ENCODE measurements around the gene TXK. TPM values are rescaled to one million over a fixed set of nuclear protein-coding genes. Genes with fewer than 3 reads are reported as not detected.
A peak's percentile ranks its signal among the peaks of the same experiment; 100 is the strongest.

The TXK gene
- total RNA-seq, 1 experiment from 2014 or later, result 1.4 TPM

- no TSS peak for BruUV-seq (replicated peaks)
- DNase-seq (ENCODE audit: low spot score), result no peak
- no peaks in the 10 kb centered on the region for H3K4me1 ChIP-seq (ENCODE audit: insufficient read depth, low read length, poor library complexity, severe bottlenecking)
- TF ChIP-seq CTCF (conservative IDR thresholded peaks at IDR 0.05; ENCODE audit: low read depth, low read length), result no peak
- TF ChIP-seq EZH2 (IDR thresholded peaks at IDR 0.05; ENCODE audit: borderline replicate concordance, low read depth, low read length, poor library complexity, severe bottlenecking), result no peak
- ChIA-PET POLR2A (ENCODE audit: low non-redundant PET) (no interaction called here), CTCF (no interaction called here)
- no peaks in the 10 kb centered on the region for H3K36me3 ChIP-seq (ENCODE audit: insufficient read depth, low read length, poor library complexity, severe bottlenecking)
- H3K27ac ChIP-seq (ENCODE audit: low read depth, low read length, poor library complexity, severe bottlenecking), result no peak overlapping the region
- no peaks in the 10 kb centered on the region for H3K9me3 ChIP-seq (ENCODE audit: low read depth, low read length, poor library complexity, severe bottlenecking)
- H3K4me3 ChIP-seq (ENCODE audit: low read depth, low read length, poor library complexity, severe bottlenecking), result no peak overlapping the region
- no peaks in the 10 kb centered on the region for H3K27me3 ChIP-seq (replicated peaks; ENCODE audit: insufficient read depth, low read depth, low read length, poor library complexity)
- intact Hi-C loops (cut with micrococcal nuclease; ENCODE audit: unreplicated experiment), result loop anchor here (10.0 kb wide), 2 partner anchors 109 to 509 kb away; no protein-coding TSS in a partner anchor
These were observed 98.1 kb downstream of the TXK start for GRCh38 chr4:48035952-48036351.

- ChIA-PET CTCF (interaction anchor here (0.6 kb wide), 1 partner anchor 744 kb away, joined by 3 read pairs; no protein-coding TSS in a partner anchor), POLR2A (ENCODE audit: low non-redundant PET) (no interaction called here)
- intact Hi-C loops (cut with micrococcal nuclease; ENCODE audit: unreplicated experiment), result loop anchor here (5.0 to 10.0 kb wide), 3 partner anchors 53 to 511 kb away; no protein-coding TSS in a partner anchor
- Histone ChIP-seq H3K27me3 (replicated peaks; ENCODE audit: insufficient read depth, low read depth, low read length, poor library complexity) (no peaks in the 10 kb centered on the region), H3K9me3 (ENCODE audit: low read depth, low read length, poor library complexity, severe bottlenecking) (no peaks in the 10 kb centered on the region), H3K36me3 (ENCODE audit: insufficient read depth, low read length, poor library complexity, severe bottlenecking) (no peaks in the 10 kb centered on the region), H3K4me3 (ENCODE audit: low read depth, low read length, poor library complexity, severe bottlenecking) (no peak overlapping the region), H3K4me1 (ENCODE audit: insufficient read depth, low read length, poor library complexity, severe bottlenecking) (no peaks in the 10 kb centered on the region), H3K27ac (ENCODE audit: low read depth, low read length, poor library complexity, severe bottlenecking) (no peak overlapping the region)
- peak; percentile 64 for DNase-seq (ENCODE audit: low spot score)
- no TSS peak for BruUV-seq (replicated peaks)
- TF ChIP-seq CTCF (conservative IDR thresholded peaks at IDR 0.05; ENCODE audit: low read depth, low read length) (peak; percentile 69), EZH2 (IDR thresholded peaks at IDR 0.05; ENCODE audit: borderline replicate concordance, low read depth, low read length, poor library complexity, severe bottlenecking) (no peak)
These were observed 100.1 kb downstream of the TXK start for GRCh38 chr4:48033825-48034413.

GRCh38 chr4:48033412-48033811, 100.6 kb downstream of the TXK start:
- Histone ChIP-seq H3K4me1 (ENCODE audit: insufficient read depth, low read length, poor library complexity, severe bottlenecking) (no peaks in the 10 kb centered on the region), H3K36me3 (ENCODE audit: insufficient read depth, low read length, poor library complexity, severe bottlenecking) (no peaks in the 10 kb centered on the region), H3K27me3 (replicated peaks; ENCODE audit: insufficient read depth, low read depth, low read length, poor library complexity) (no peaks in the 10 kb centered on the region), H3K4me3 (ENCODE audit: low read depth, low read length, poor library complexity, severe bottlenecking) (no peak overlapping the region), H3K27ac (ENCODE audit: low read depth, low read length, poor library complexity, severe bottlenecking) (no peak overlapping the region), H3K9me3 (ENCODE audit: low read depth, low read length, poor library complexity, severe bottlenecking) (no peaks in the 10 kb centered on the region)
- intact Hi-C loops (cut with micrococcal nuclease; ENCODE audit: unreplicated experiment), result loop anchor here (5.0 to 10.0 kb wide), 3 partner anchors 54 to 511 kb away; no protein-coding TSS in a partner anchor
- ChIA-PET CTCF (interaction anchor here (0.6 kb wide), 1 partner anchor 745 kb away, joined by 3 read pairs; no protein-coding TSS in a partner anchor), POLR2A (ENCODE audit: low non-redundant PET) (no interaction called here)
- TF ChIP-seq CTCF (conservative IDR thresholded peaks at IDR 0.05; ENCODE audit: low read depth, low read length) (no peak), EZH2 (IDR thresholded peaks at IDR 0.05; ENCODE audit: borderline replicate concordance, low read depth, low read length, poor library complexity, severe bottlenecking) (no peak)
- no TSS peak for BruUV-seq (replicated peaks)
- DNase-seq (ENCODE audit: low spot score), result no peak
